ENCODE data around the gene HDDC3. TPM values are rescaled to one million over a fixed set of nuclear protein-coding genes. Genes with fewer than 3 reads are reported as not detected.

HDDC3 gene
- total RNA-seq, 1 experiment from 2014 or later = 13.3 TPM

GRCh38 chr15:90905306-90906180, 26.8 kb downstream of the HDDC3 start:
- H3K9me3 ChIP-seq (ENCODE audit: control insufficient read depth, low read depth, low read length) = no peaks in the 10 kb centered on the region
- Mint-ChIP-seq H3K4me1 (peaks cover 19% of the 10 kb centered on the region in 2 experiments), H3K27ac (peak overlapping the region in 1 of 3 experiments; percentile 3; a peak in 1 of 7 replicates), H3K27me3 (ENCODE audit: low read depth) (peaks cover 24% of the 10 kb centered on the region), H3K4me3 (no peak overlapping the region; a peak in 1 of 5 replicates), H3K9me3 (no peaks in the 10 kb centered on the region), H3K36me3 (ENCODE audit: insufficient read depth in 1 of 3, low read depth in 3 of 3) (peaks cover 9 to 35% (median 12%) of the 10 kb centered on the region in 3 experiments)
- no peak overlapping the region for H4K8ac ChIP-seq (replicated peaks; ENCODE audit: insufficient read length, low read depth, low read length)
- no CpG with 5 or more reads among the region's 28 CpGs for WGBS (ENCODE audit: extremely low coverage, insufficient read length, low lambda C conversion rate)
- no peak overlapping the region for H3T11ph ChIP-seq (ENCODE audit: low read length)
- no peak overlapping the region for H2BK120ac ChIP-seq (ENCODE audit: low read depth, low read length, poor library complexity, severe bottlenecking)
- H2BK5ac ChIP-seq (ENCODE audit: insufficient read length, low read length) = no peak overlapping the region
- no peak overlapping the region for H3K9ac ChIP-seq (ENCODE audit: extremely low read depth, insufficient read length, low read length)
- no peak overlapping the region for H4K5ac ChIP-seq (ENCODE audit: insufficient read length, low read depth, low read length)
- H3K23me2 ChIP-seq (ENCODE audit: insufficient read length, low read depth, low read length, poor library complexity, severe bottlenecking) = peaks cover 8% of the 10 kb centered on the region
- no peaks in the 10 kb centered on the region for H3K79me1 ChIP-seq (ENCODE audit: insufficient read depth, low read depth, low read length, poor library complexity, severe bottlenecking)
- no peak overlapping the region for H2BK20ac ChIP-seq (ENCODE audit: low read depth, low read length, poor library complexity, severe bottlenecking)
- H3K4me1 ChIP-seq (ENCODE audit: insufficient read depth, low read length) = peaks cover 3% of the 10 kb centered on the region; the same call in 1 of the 2 replicates
- no peak for DNase-seq
- H2AFZ ChIP-seq (ENCODE audit: low read length) = no peak overlapping the region
- H3K56ac ChIP-seq (ENCODE audit: insufficient read length, low read depth, low read length) = no peak overlapping the region
- no peak overlapping the region for H3K4me2 ChIP-seq (ENCODE audit: insufficient read depth, insufficient read length, low read length)
- H4K20me1 ChIP-seq (ENCODE audit: control insufficient read depth, insufficient read depth, insufficient read length) = no peaks in the 10 kb centered on the region
- no peak overlapping the region for H2BK15ac ChIP-seq (ENCODE audit: low read depth, low read length)
- H3K27ac ChIP-seq (ENCODE audit: insufficient read length, low read depth, low read length) = no peak overlapping the region
- H3K79me2 ChIP-seq (ENCODE audit: insufficient read depth, low read length) = no peaks in the 10 kb centered on the region
- H2AK5ac ChIP-seq (ENCODE audit: insufficient read length, low read length) = no peak overlapping the region
- H3K14ac ChIP-seq (ENCODE audit: insufficient read depth, low read length) = no peak overlapping the region
- no peak overlapping the region for H3K18ac ChIP-seq (ENCODE audit: insufficient read length, low read depth, low read length)
- no peak overlapping the region for H4K91ac ChIP-seq (ENCODE audit: insufficient read length, low read depth, low read length)
- no peak overlapping the region for H3K23ac ChIP-seq (ENCODE audit: insufficient read length, low read depth, low read length)
- no peaks in the 10 kb centered on the region; the same call in 1 of the 2 replicates for H3K27me3 ChIP-seq (ENCODE audit: insufficient read depth, low read length)
- TF ChIP-seq CTCF (conservative IDR thresholded peaks at IDR 0.05) = no peak
- no peak overlapping the region for H2BK12ac ChIP-seq (ENCODE audit: insufficient read length, low read depth, low read length)
- H3K4ac ChIP-seq (ENCODE audit: low read depth, low read length) = no peak overlapping the region
